Mesendoderm (in vitro differentiated cells): ENCODE measurements around the gene ALKBH1.

ENCODE experiments used
- DNase-seq: peaks from one replicate; pipeline ENCODE4 v3.0.0; 2013
- H2AK5ac ChIP-seq: 2 replicates; pipeline ENCODE4 v1.6.1; 2013; ENCODE audit warnings: low read length, inconsistent platforms
- H2BK120ac ChIP-seq: 2 replicates; pipeline ENCODE4 v1.6.1; 2013; ENCODE audit warnings: low read depth, mild to moderate bottlenecking, low read length, moderate library complexity, mixed read lengths
- H2BK15ac ChIP-seq: replicated peaks from 2 replicates; pipeline ENCODE4 v1.6.1; 2013; ENCODE audit warnings: low read depth, mild to moderate bottlenecking, moderate library complexity
- H2BK5ac ChIP-seq: 2 replicates; pipeline ENCODE4 v1.6.1; 2013; ENCODE audit warnings: low read length, inconsistent platforms
- H3K18ac ChIP-seq: 2 replicates; pipeline ENCODE4 v1.6.1; 2013; ENCODE audit warnings: mild to moderate bottlenecking, low read length, mixed read lengths
- H3K23ac ChIP-seq: one replicate; pipeline ENCODE4 v1.6.1; 2013; ENCODE audit warnings: low read length
- H3K27ac ChIP-seq: 2 replicates; pipeline ENCODE4 v1.5.1; 2013; ENCODE audit warnings: low read depth, mild to moderate bottlenecking, inconsistent platforms, low read length, moderate library complexity
- H3K27me3 ChIP-seq: 2 replicates; pipeline ENCODE4 v1.6.1; 2013; ENCODE audit warnings: low read length, control low read depth, mild to moderate bottlenecking, inconsistent platforms; ENCODE audit not compliant: insufficient read depth, poor library complexity
- H3K36me3 ChIP-seq: 2 replicates; pipeline ENCODE4 v1.6.1; 2013; ENCODE audit warnings: low read length, inconsistent platforms; ENCODE audit not compliant: control insufficient read depth, insufficient read depth
- H3K4ac ChIP-seq: one replicate; pipeline ENCODE4 v1.6.1; 2013; ENCODE audit warnings: low read depth, mild to moderate bottlenecking, low read length, moderate library complexity
- H3K4me1 ChIP-seq: 2 replicates; pipeline ENCODE4 v1.6.1; 2013; ENCODE audit warnings: low read depth, low read length, inconsistent platforms; ENCODE audit not compliant: control insufficient read depth
- H3K4me2 ChIP-seq: 2 replicates; pipeline ENCODE4 v1.6.1; 2013; ENCODE audit warnings: low read length
- H3K4me3 ChIP-seq: 2 replicates; pipeline ENCODE4 v1.5.1; 2013; ENCODE audit warnings: mild to moderate bottlenecking, low read length
- H3K56ac ChIP-seq: one replicate; pipeline ENCODE4 v1.6.1; 2013; ENCODE audit warnings: low read length
- H3K79me1 ChIP-seq: 2 replicates; pipeline ENCODE4 v1.6.1; 2013; ENCODE audit warnings: low read length, inconsistent platforms
- H3K79me2 ChIP-seq: 2 replicates; pipeline ENCODE4 v1.6.1; 2013; ENCODE audit warnings: mild to moderate bottlenecking, low read length; ENCODE audit not compliant: control insufficient read depth, insufficient read depth
- H3K9ac ChIP-seq: 2 replicates; pipeline ENCODE4 v1.6.1; 2013; ENCODE audit warnings: low read length, inconsistent platforms
- H4K5ac ChIP-seq: one replicate; pipeline ENCODE4 v1.6.1; 2013; ENCODE audit warnings: low read length
- H4K8ac ChIP-seq: one replicate; pipeline ENCODE4 v1.6.1; 2013; ENCODE audit warnings: low read depth, mild to moderate bottlenecking, control low read depth, low read length, moderate library complexity
- WGBS: extraction: QIAGEN DNeasy Blood & Tissue Kit; methylation state at CpG from one replicate; pipeline ENCODE4 v1.1.7; 2013; ENCODE audit warnings: low lambda C conversion rate, missing lambda C conversion rate; ENCODE audit not compliant: insufficient coverage; ENCODE audit errors: extremely low coverage; 5-methylcytosine and 5-hydroxymethylcytosine counted together

The ALKBH1 gene

DNA sequence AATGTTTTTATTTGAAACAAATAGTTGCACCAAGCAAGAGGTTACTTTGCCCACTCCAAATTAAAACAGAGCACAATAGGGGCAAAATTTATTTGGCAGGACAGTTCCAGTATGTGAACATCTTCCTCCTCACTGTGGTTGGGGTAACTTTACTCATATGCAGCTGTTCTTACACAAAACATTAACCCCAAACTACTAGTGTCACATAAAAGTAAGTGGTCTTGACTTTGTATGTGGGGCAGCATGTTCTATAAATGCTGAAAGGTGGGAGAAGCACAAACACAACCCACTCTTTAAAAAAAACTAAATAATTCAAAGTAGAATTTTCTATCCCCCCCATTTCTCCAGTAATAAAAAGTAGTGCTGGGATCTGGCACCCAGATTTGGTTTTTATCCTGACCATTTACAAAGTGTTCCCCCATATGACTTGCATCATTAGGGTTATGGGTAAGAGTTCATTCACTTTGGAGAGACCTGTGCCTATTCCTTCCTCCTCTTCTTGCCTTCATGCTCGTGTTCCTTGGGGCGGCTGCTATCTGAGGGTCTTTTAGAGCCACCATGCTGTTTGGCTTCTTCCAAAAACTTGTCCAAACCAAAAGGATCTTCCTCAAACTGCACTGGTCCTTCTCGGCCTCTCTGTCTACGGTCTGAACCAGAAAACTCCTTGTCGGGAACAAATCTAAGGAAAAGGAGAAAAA, 9.9 kb upstream of the ALKBH1 start:
- peaks cover 5% of the 10 kb centered on the region for H3K79me2 ChIP-seq
- no peak overlapping the region for H4K8ac ChIP-seq
- no peaks in the 10 kb centered on the region for H3K27me3 ChIP-seq
- H3K4me1 ChIP-seq, result no peaks in the 10 kb centered on the region
- H3K4ac ChIP-seq, result no peak overlapping the region
- no CpG with 5 or more reads among the region's 5 CpGs for WGBS
- H4K5ac ChIP-seq, result no peak overlapping the region
- no peak overlapping the region for H3K23ac ChIP-seq
- H3K18ac ChIP-seq, result no peak overlapping the region
- H3K79me1 ChIP-seq, result peaks cover 4% of the 10 kb centered on the region
- H3K4me3 ChIP-seq, result no peak overlapping the region
- H3K4me2 ChIP-seq, result no peak overlapping the region
- H2BK5ac ChIP-seq, result no peak overlapping the region
- no peak overlapping the region for H2BK120ac ChIP-seq
- H2AK5ac ChIP-seq, result no peak overlapping the region
- peaks cover 4% of the 10 kb centered on the region for H3K36me3 ChIP-seq
- no peak overlapping the region for H3K27ac ChIP-seq
- DNase-seq, result no peak
- H2BK15ac ChIP-seq, result no peak overlapping the region
- H3K56ac ChIP-seq, result no peak overlapping the region
- no peak overlapping the region for H3K9ac ChIP-seq

DNA sequence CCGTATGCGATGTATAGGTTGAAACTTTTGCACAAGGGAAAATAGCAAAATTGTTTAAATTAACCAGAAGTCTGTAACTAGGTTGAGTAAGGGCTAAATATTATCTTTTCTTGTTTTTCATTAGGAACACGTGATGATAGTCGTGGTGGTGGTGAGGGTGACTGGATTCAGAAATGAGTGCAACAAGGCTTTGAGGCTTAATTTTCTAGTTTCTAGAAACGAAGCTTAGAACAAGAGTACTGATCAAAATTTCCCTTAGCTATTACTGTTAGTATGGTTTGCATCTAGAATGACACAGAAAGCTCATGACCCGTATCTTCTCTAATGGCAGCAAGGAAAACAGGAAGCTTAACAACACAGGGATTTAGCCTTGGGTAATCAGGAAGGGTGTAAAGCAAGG, 7.1 kb upstream of the ALKBH1 start:
- H3K4ac ChIP-seq, result no peak overlapping the region
- no peak overlapping the region for H3K27ac ChIP-seq
- H2BK5ac ChIP-seq, result no peak overlapping the region
- H3K9ac ChIP-seq, result no peak overlapping the region
- no CpG with 5 or more reads among the region's 6 CpGs for WGBS
- peaks cover 20% of the 10 kb centered on the region for H3K79me2 ChIP-seq
- no peak overlapping the region for H3K56ac ChIP-seq
- no peak overlapping the region for H4K5ac ChIP-seq
- no peak for DNase-seq
- H3K4me1 ChIP-seq, result no peaks in the 10 kb centered on the region
- H3K18ac ChIP-seq, result no peak overlapping the region
- no peak overlapping the region for H2AK5ac ChIP-seq
- H2BK120ac ChIP-seq, result no peak overlapping the region
- H3K23ac ChIP-seq, result no peak overlapping the region
- H3K4me3 ChIP-seq, result no peak overlapping the region
- peaks cover 4% of the 10 kb centered on the region for H3K36me3 ChIP-seq
- H3K79me1 ChIP-seq, result peaks cover 9% of the 10 kb centered on the region
- H3K27me3 ChIP-seq, result no peaks in the 10 kb centered on the region
- H3K4me2 ChIP-seq, result no peak overlapping the region
- H2BK15ac ChIP-seq, result no peak overlapping the region
- no peak overlapping the region for H4K8ac ChIP-seq

- Histone ChIP-seq H2BK5ac (no peak overlapping the region), H3K79me1 (peaks cover 15% of the 10 kb centered on the region), H3K4me2 (peak overlapping the region; percentile 3), H2BK15ac (no peak overlapping the region), H3K18ac (no peak overlapping the region), H3K79me2 (peaks cover 57% of the 10 kb centered on the region), H3K36me3 (peaks cover 2% of the 10 kb centered on the region), H3K27ac (no peak overlapping the region), H3K23ac (no peak overlapping the region), H3K4me1 (peaks cover 2% of the 10 kb centered on the region), H4K8ac (no peak overlapping the region), H3K4me3 (no peak overlapping the region), H3K9ac (no peak overlapping the region), H2BK120ac (no peak overlapping the region), H3K27me3 (no peaks in the 10 kb centered on the region), H4K5ac (no peak overlapping the region), H3K4ac (no peak overlapping the region), H3K56ac (no peak overlapping the region), H2AK5ac (no peak overlapping the region)
- WGBS, result no CpG with 5 or more reads among the region's 2 CpGs
- DNase-seq, result no peak
Measured at GRCh38 chr14:77710364-77710763, 2.5 kb upstream of the ALKBH1 start.

DNA sequence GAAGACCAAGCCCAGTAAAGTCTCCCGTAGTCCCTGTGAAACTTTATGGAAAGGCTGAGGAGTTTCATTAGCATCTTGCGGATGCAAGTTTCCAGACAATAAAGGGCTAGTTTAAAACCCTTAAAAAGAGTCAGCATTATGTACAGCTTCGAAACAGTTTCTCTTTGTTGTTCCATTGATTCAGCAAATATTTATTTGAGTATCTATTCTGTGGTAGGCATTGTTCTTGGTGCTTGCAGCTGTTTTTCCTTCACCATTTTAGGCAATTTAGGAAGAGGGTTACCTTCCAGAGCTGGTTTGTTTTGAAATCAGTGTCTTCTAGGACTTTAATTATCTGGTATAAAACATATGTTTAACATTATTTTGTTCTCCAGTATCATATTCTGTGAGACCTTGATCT, 1.6 kb upstream of the ALKBH1 start:
- no peak overlapping the region for H3K18ac ChIP-seq
- no peak overlapping the region for H3K4ac ChIP-seq
- H3K36me3 ChIP-seq, result no peaks in the 10 kb centered on the region
- H4K8ac ChIP-seq, result no peak overlapping the region
- no peak overlapping the region for H3K23ac ChIP-seq
- no peak overlapping the region for H3K27ac ChIP-seq
- peak overlapping the region; percentile 98 for H3K9ac ChIP-seq
- peak overlapping the region; percentile 64 for H3K56ac ChIP-seq
- no peak overlapping the region for H2BK15ac ChIP-seq
- H3K79me1 ChIP-seq, result peaks cover 12% of the 10 kb centered on the region
- H3K27me3 ChIP-seq, result no peaks in the 10 kb centered on the region
- peak overlapping the region; percentile 49 for H3K4me2 ChIP-seq
- no peak for DNase-seq
- WGBS, result no CpG with 5 or more reads among the region's 3 CpGs
- H4K5ac ChIP-seq, result no peak overlapping the region
- H2AK5ac ChIP-seq, result no peak overlapping the region
- H2BK120ac ChIP-seq, result no peak overlapping the region
- peaks cover 2% of the 10 kb centered on the region for H3K4me1 ChIP-seq
- H2BK5ac ChIP-seq, result no peak overlapping the region
- H3K4me3 ChIP-seq, result peak overlapping the region; percentile 100
- peaks cover 57% of the 10 kb centered on the region for H3K79me2 ChIP-seq

GRCh38 chr14:77708749-77709148, 926 bp upstream of the ALKBH1 start:
- no peak overlapping the region for H3K18ac ChIP-seq
- H3K4ac ChIP-seq, result no peak overlapping the region
- no peak overlapping the region for H2BK120ac ChIP-seq
- H3K23ac ChIP-seq, result peak overlapping the region; percentile 15
- peaks cover 2% of the 10 kb centered on the region for H3K36me3 ChIP-seq
- no peak overlapping the region for H3K27ac ChIP-seq
- H2BK15ac ChIP-seq, result no peak overlapping the region
- no peak overlapping the region for H2BK5ac ChIP-seq
- H3K4me3 ChIP-seq, result peak overlapping the region; percentile 100
- peak overlapping the region; percentile 49 for H3K4me2 ChIP-seq
- H3K79me2 ChIP-seq, result peaks cover 55% of the 10 kb centered on the region
- no peak for DNase-seq
- H4K5ac ChIP-seq, result no peak overlapping the region
- H2AK5ac ChIP-seq, result no peak overlapping the region
- H3K9ac ChIP-seq, result peak overlapping the region; percentile 98
- peaks cover 11% of the 10 kb centered on the region for H3K79me1 ChIP-seq
- no peaks in the 10 kb centered on the region for H3K27me3 ChIP-seq
- H3K56ac ChIP-seq, result peak overlapping the region; percentile 98
- H4K8ac ChIP-seq, result no peak overlapping the region
- WGBS, result no CpG with 5 or more reads among the region's 7 CpGs
- peaks cover 2% of the 10 kb centered on the region for H3K4me1 ChIP-seq

DNA sequence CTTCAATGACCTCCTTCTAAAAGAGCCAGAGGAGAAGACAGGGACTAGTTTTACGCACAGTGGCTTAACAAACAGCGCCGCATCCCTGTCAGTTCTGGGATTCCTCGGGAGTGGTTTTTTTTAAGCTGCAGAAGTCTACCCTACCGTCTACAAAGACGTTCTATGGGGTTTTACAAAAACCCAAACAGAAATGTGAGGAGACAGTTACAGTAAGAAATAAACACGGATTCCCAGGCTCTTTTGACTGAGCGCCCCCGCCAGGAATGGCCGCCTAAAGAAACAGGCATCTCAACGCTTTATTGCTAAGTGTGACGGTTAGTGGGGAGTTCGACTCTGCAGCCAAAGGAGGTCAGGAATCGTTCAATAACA, 484 bp downstream of the ALKBH1 start:
- no peak overlapping the region for H2BK120ac ChIP-seq
- H2AK5ac ChIP-seq, result no peak overlapping the region
- H2BK15ac ChIP-seq, result no peak overlapping the region
- peak overlapping the region; percentile 72 for H3K23ac ChIP-seq
- H3K27ac ChIP-seq, result no peak overlapping the region
- peak overlapping the region; percentile 100 for H3K4me3 ChIP-seq
- H3K79me1 ChIP-seq, result peaks cover 9% of the 10 kb centered on the region
- no peak overlapping the region for H4K5ac ChIP-seq
- H3K18ac ChIP-seq, result no peak overlapping the region
- H3K79me2 ChIP-seq, result peaks cover 50% of the 10 kb centered on the region
- peak overlapping the region; percentile 64 for H3K4me2 ChIP-seq
- no peak overlapping the region for H4K8ac ChIP-seq
- WGBS, result no CpG with 5 or more reads among the region's 14 CpGs
- peak overlapping the region; percentile 98 for H3K9ac ChIP-seq
- H3K56ac ChIP-seq, result peak overlapping the region; percentile 94
- H3K27me3 ChIP-seq, result no peaks in the 10 kb centered on the region
- H3K4me1 ChIP-seq, result peaks cover 2% of the 10 kb centered on the region
- peak; percentile 51 for DNase-seq
- peak overlapping the region; percentile 11 for H2BK5ac ChIP-seq
- no peak overlapping the region for H3K4ac ChIP-seq
- peaks cover 2% of the 10 kb centered on the region for H3K36me3 ChIP-seq
